C1 segment of cervical spinal cord (tissue), 14 donors: ENCODE measurements around the gene CASP7.
"Not testable (repeated sequence)": the region's sequence is repeated elsewhere in the genome, so short reads cannot be mapped to it uniquely, and the experiment has no call there.

Source experiments
- DNase-seq, 14 donors: peaks; one replicate each; lab custom pipeline; 2025; lab: John Stamatoyannopoulos, UW

Gene CASP7

GRCh38 chr10:113679463-113680189 lies at the start of gene CASP7:
CASP7 (plus strand) TSS chr10:113679912; CDS start chr10:113697494, 17,582 bp downstream.
- peak in 11 of 14 donors; percentile 23 to 80 (median 69) for DNase-seq

- no peak for DNase-seq
Measured at GRCh38 chr10:113630929-113631533, 48.7 kb upstream of the CASP7 start.

- DNase-seq = no peak
Measured at GRCh38 chr10:113631684-113632367, 47.9 kb upstream of the CASP7 start.

GRCh38 chr10:113639966-113640365 lies 39.7 kb upstream of the CASP7 start:
- DNase-seq = no peak

DNA sequence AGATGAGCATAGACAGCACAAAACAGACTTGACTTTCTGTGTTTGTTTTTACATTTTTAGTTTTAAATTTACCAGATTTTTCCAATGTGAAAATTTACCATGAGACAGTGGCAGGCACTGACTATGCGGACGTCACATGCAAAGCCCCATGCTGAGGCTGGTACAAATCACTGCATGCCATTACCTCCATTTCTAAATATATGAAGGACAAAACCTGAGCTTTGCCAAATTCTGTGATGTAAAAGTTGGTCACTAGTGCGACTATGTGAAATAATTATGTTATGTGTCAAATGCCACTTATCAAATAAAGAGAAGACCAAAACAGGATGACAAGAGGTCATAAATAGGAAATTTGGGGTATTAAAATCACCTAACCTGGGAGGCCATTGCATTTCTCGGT lies 38.0 kb upstream of the CASP7 start:
- DNase-seq = no peak

DNA sequence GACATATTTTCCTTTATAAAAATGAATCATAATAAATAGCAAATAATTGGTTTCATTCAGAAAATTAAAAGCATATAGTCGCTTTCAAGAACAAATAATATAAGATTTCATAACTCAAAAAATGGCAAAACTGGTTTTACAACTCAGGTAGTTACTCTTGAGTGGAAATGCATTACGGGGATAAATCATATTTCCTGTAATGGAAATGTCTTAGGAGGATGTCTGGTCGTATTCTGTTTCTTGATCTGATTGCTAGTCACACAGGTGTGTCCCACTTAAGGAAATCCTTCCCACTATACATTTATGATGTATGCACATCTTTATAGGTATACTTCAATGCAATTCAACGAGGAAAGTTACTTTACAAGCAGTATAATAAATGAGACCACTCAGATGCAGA lies 36.5 kb upstream of the CASP7 start:
- no peak for DNase-seq

- DNase-seq = no peak
Measured at GRCh38 chr10:113644185-113645120, 35.3 kb upstream of the CASP7 start.

DNA sequence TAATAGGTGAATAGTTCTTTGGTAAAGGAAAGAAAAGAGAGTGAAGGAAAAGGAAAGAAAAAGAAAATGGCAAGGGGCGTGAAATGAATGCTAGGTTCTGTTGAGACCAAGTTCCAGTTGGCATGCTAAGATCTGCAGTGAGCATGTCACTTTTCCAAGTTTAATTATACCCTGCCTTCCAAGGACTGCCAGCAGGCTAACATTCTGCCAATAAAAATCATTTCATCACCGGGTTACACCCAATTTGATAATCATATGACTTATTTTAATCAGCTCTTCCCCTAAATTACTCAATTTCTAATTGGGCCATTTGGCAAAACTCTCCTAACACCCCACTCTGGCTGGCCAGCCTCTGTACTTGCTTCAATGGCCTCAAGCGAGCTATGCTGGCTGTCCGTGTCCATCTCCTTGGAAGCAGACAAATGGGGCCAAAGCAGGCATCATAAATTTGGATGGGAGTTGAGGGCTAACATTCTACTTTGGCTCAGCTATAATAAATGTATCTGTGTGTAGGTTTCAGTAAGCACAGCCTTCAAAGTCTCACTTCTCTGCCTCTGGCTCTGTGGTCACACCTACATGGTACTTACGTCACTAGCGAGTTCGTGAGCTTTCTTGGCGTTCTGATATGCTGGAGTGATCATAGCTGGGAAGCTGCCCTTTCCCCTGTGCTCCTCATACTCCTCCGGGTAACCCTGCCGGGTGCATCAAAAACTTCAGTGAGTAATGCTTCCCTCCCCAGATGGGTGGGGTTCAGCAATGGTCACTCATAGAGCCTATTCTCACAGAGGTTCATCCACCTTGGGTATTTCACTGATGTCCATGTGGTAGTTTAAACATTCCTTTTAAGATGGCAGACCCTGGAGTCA lies 33.1 kb upstream of the CASP7 start:
- peak in 10 of 14 donors; percentile 4 to 76 (median 33) for DNase-seq

DNA sequence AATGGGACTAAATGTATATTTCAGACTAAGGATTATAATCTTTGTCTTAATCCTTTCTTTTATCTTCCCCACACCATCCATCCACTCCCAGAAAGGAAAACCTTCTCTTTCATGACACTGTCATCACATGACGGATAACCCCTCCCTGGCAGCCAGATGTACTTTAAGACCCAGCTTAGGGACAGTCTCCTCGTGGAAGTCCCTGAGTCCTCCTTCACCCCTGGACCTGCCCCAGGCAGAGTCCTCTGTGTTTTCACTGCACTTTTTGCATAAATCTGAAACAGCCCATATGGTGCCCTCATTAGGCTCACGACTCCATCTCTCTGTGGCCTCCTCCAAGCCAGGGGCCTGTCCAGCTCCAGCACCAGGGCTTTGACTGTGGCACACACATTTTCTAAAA lies 31.9 kb upstream of the CASP7 start:
- DNase-seq = no peak

- no peak for DNase-seq
Measured at GRCh38 chr10:113648478-113648877, 31.2 kb upstream of the CASP7 start.

DNA sequence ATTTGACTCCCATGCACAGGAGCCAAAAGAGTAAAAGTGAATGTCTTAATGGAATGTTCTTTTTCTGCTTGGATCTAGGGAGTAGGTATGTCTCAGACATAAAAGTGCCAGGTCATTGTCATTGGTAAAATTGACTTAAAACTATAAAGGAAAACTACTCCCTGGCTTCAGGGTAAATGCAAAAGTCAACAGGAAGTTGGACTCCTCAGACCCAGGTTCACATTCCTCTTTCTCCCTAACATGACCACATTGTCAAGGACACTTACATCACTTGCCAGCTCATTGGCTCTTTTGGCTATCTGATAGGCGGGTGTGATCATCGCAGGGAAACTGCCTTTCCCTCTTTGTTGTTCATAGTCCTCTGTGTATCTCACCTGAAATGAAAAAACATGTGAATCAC lies 29.5 kb upstream of the CASP7 start:
- no peak for DNase-seq

GRCh38 chr10:113651021-113651420 lies 28.7 kb upstream of the CASP7 start:
- DNase-seq = no peak

GRCh38 chr10:113651898-113652297 lies 27.8 kb upstream of the CASP7 start:
- no peak for DNase-seq

DNA sequence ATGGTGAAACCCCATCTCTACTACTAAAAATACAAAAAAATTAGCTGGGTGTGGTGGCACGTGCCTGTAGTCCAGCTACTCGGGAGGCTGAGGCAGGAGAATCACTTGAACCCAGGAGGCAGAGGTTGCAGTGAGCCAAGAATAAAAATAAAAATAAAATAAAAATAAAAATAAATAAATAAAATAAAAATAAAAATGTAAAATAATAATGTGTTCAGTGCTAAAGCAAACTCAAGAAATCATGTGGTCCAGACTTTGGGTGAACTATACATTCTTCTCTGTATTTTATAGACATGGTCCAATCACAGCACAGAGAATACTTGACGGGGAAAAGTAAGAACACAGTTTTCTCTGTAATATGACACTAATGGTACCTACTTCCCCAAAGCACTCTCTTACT lies 27.3 kb upstream of the CASP7 start:
- DNase-seq = not testable (repeated sequence)

DNA sequence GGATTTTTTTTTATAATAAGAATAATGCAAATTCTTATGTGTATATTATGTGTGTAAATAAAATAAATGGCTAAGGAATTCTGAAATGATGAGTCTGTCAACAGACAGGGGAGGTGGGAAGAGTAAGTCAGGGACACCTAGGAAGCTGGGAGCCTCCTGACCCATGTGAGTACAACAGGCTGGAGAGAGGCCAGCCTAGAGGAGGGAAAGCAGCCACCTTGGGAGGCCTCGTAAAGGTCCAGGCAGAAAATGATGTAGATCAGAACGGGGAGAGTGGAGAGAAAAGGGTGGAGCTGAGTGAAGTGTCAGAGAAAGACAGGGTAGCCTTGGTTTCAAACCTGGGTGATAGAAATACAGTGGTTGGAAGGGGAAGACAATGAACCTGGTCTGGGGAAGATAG lies 22.8 kb upstream of the CASP7 start:
- DNase-seq = no peak

DNA sequence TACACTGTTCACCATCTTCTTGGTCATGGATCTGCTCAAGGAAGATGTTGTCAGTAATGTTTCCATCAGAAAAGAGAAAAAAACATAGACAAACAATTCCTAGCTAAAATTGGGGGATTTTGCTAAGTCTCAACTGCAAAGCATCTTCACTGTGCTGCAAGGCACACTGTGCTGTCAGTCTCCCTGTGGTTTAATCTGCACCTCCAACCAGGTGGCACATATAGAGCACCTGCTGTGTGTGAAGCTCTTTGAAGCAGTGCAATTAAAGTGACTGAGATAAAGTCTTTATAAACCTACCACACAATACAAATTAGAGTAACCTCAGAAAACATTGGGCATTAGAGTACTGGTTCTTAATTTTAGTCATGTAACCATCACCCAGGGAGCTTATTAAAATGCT lies 22.2 kb upstream of the CASP7 start:
- DNase-seq = no peak

DNA sequence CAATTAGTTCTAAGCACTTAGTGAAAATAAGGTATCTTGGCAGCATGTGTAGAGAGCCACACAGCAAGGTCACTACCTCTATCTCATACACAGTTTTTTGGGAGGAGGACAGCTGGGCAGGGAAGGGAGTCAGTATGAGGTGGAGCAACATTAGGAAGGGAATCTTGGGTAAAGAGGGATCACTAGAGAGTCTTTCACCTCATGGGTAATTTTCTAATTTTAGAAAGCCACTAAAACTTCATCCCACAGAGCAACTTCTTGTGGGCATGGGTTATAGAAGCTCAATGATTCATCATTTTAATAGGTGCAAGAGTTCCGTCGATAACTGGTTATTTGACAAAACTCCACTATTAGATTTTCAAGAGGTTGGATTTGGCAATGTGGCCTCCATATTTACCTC lies 18.4 kb upstream of the CASP7 start:
- no peak for DNase-seq

- DNase-seq = no peak
Measured at GRCh38 chr10:113663142-113663541, 16.6 kb upstream of the CASP7 start.

DNA sequence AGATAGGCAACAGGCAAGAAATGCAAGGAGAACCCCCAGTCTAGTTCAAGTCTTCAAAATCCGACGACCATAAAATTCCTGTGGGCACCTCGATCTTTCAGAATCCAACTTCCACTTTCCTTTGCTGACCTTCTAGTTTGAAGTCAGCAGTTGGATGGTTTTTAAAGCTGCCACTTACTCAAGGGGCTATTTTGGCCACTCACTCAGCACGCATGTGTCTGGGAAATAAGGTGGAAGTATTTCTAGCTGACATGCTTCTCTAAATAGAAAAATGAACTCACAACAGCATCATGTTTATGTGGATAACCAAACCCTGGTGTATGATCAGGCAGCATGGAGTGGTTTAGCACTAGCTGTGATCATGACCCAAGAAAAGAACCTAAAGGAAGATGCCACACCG lies 15.8 kb upstream of the CASP7 start, which contains the start of gene NRAP:
TSS of gene NRAP (minus strand) at position 134 of the 400 bp plus-strand sequence. CDS start 159 bp downstream, outside the sequence.
- no peak for DNase-seq

DNA sequence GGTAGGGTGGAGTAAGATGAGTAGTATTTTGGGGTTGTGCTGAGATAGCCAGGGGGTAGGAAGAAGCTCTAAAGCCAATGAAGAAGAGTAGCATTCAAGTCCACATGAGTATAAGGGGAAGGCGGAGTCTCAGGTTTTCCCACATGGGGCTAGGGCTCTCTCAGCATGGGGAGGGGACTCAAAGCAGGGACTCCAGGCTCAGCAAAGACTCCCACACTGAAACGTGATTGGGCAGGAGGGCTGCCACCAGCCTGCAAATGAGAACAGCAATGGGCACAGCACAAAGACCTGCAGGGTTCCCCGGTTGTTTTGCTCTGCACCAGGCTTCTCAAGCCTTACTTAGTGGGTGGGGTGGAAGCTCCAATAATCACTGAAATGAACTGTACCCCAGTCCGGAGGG lies 14.4 kb upstream of the CASP7 start:
- DNase-seq = no peak
